GDM1 (cell line): ENCODE data around the gene OLFM4.

Source experiments
- DNase-seq: peaks from one replicate; lab custom pipeline; 2025; lab: John Stamatoyannopoulos, UW

OLFM4 gene

GRCh38 chr13:53014495-53015443 is 13.8 kb upstream of the OLFM4 start:
- DNase-seq = no peak

GRCh38 chr13:53015971-53016370 is 12.6 kb upstream of the OLFM4 start:
- DNase-seq = no peak

- no peak for DNase-seq
These were observed 11.1 kb upstream of the OLFM4 start for GRCh38 chr13:53017433-53017970.

- DNase-seq = no peak
These were observed 9.6 kb upstream of the OLFM4 start for GRCh38 chr13:53018690-53019647.

GRCh38 chr13:53020764-53021335 is 7.8 kb upstream of the OLFM4 start:
- no peak for DNase-seq

- no peak for DNase-seq
These were observed 5.4 kb upstream of the OLFM4 start for GRCh38 chr13:53023246-53023645.

- no peak for DNase-seq
These were observed 550 bp upstream of the OLFM4 start for GRCh38 chr13:53028063-53028462.

- DNase-seq = no peak
These were observed 4.2 kb downstream of the OLFM4 start for GRCh38 chr13:53032849-53033248.

- DNase-seq = no peak
These were observed 10.4 kb downstream of the OLFM4 start for GRCh38 chr13:53038993-53039392.

- DNase-seq = no peak
These were observed 13.4 kb downstream of the OLFM4 start for GRCh38 chr13:53041968-53042516.

- no peak for DNase-seq
These were observed 14.3 kb downstream of the OLFM4 start for GRCh38 chr13:53042877-53043276.

GRCh38 chr13:53043398-53043797 is 14.8 kb downstream of the OLFM4 start:
- no peak for DNase-seq

- no peak for DNase-seq
These were observed 16.6 kb downstream of the OLFM4 start for GRCh38 chr13:53045189-53045588.

GRCh38 chr13:53048880-53049279 is 20.3 kb downstream of the OLFM4 start:
- DNase-seq = no peak

GRCh38 chr13:53050151-53050550 is 21.5 kb downstream of the OLFM4 start:
- DNase-seq = no peak

- no peak for DNase-seq
These were observed 24.1 kb downstream of the OLFM4 start for GRCh38 chr13:53052675-53053074.

GRCh38 chr13:53054569-53054968 is 26.0 kb downstream of the OLFM4 start:
- DNase-seq = no peak

- no peak for DNase-seq
These were observed 29.6 kb downstream of the OLFM4 start for GRCh38 chr13:53058065-53058679.

- DNase-seq = no peak
These were observed 32.4 kb downstream of the OLFM4 start for GRCh38 chr13:53060840-53061490.

- no peak for DNase-seq
These were observed 36.1 kb downstream of the OLFM4 start for GRCh38 chr13:53064731-53065130.

GRCh38 chr13:53066411-53066810 is 37.8 kb downstream of the OLFM4 start:
- no peak for DNase-seq
